Bronchial epithelial cell (primary cell): Measurements from ENCODE around the gene CTSE. TPM values are rescaled to one million over a fixed set of nuclear protein-coding genes. Genes with fewer than 3 reads are reported as not detected.
"Not testable (repeated sequence)": the region's sequence is repeated elsewhere in the genome, so short reads cannot be mapped to it uniquely, and the experiment has no call there.

ENCODE experiments used
- DNase-seq: peaks from one replicate; pipeline ENCODE4 v3.0.0-alpha.2; 2010; ENCODE audit warnings: low read depth
- FAIRE-seq: peaks from 2 replicates; lab custom pipeline; 2011; peaks lifted over from hg19 to GRCh38; lab: Jason Lieb, UNC
- H3K27me3 ChIP-seq: 2 replicates; pipeline ENCODE4 v1.5.1; 2011; ENCODE audit warnings: low read length; ENCODE audit not compliant: control insufficient read depth, insufficient read depth
- H3K36me3 ChIP-seq: 2 replicates; pipeline ENCODE4 v1.5.1; 2011; ENCODE audit warnings: low read length; ENCODE audit not compliant: control insufficient read depth, insufficient read depth
- H3K4me3 ChIP-seq: 2 replicates; pipeline ENCODE4 v1.5.1; 2011; ENCODE audit warnings: mild to moderate bottlenecking, low read depth, low read length, control low read depth
- CTCF ChIP-seq: IDR thresholded peaks from 2 replicates; pipeline ENCODE4 v1.5.1; 2011; ENCODE audit warnings: mild to moderate bottlenecking, moderate library complexity, low read length, control low read depth, inconsistent platforms; ENCODE audit not compliant: insufficient read depth, severe bottlenecking
- total RNA-seq: library from RNA; depleted of rRNA; stranded (reverse); fragments of >200 nt; gene quantifications from 2 replicates; pipeline ENCODE4 v1.2.1, GENCODE V29; 2014

Gene CTSE
- total RNA-seq, 1 donor from 2014 or later = not detected

DNA sequence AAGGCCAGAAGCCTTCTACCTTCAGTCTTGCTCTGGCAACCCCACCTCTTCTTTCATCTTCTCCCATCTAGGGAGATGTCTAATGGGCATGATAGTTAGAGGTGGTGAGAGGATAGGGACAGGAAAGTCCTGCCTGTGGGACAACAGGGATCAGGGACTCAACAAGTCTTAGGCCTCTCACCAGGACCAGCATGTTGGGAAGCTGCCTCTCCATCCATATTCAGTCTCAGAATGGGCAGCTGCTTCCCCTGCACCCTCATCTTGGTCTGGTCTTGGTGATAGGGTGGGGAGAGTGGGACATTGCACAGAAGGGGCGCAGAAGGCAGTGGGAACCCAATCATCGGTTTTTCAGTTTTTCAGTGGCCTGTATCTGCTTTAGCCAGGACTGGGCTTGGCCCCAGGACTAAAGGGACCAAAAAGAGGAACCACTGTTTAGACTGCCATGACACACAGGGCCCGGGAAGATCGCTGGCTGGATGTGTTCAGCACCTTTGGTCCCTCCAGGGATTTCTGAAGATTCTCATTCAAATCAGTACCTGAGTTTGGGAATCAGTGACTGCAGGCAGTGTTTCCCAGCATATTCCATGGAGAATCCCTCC lies 42.0 kb upstream of the CTSE start:
- DNase-seq (no peak), FAIRE-seq (no peak)
- H3K4me3 ChIP-seq = no peak overlapping the region
- no peaks in the 10 kb centered on the region for H3K36me3 ChIP-seq
- TF ChIP-seq CTCF = no peak
- H3K27me3 ChIP-seq = peaks cover 5% of the 10 kb centered on the region

DNA sequence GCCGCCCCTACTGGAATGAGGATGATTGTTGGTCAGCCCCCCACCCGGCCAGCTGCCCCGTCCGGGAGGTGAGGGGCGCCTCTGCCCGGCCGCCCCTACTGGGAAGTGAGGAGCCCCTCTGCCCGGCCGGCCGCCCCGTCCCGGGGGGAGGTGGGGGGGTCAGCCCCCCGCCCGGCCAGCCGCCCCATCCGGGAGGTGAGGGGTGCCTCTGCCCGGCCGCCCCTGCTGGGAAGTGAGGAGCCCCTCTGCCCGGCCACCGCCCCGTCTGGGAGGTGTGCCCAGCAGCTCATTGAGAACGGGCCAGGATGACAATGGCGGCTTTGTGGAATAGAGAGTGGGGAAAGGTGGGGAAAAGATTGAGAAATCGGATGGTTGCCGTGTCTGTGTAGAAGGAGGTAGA lies 40.8 kb upstream of the CTSE start:
- H3K4me3 ChIP-seq, H3K27me3 ChIP-seq, DNase-seq, H3K36me3 ChIP-seq, FAIRE-seq: not testable (repeated sequence)

- DNase-seq, H3K27me3 ChIP-seq, H3K4me3 ChIP-seq, FAIRE-seq, H3K36me3 ChIP-seq: not testable (repeated sequence)
These were observed 40.3 kb upstream of the CTSE start for GRCh38 chr1:206064001-206064400.

GRCh38 chr1:206062464-206062863 lies 38.8 kb upstream of the CTSE start:
- H3K4me3 ChIP-seq = no peak overlapping the region
- H3K27me3 ChIP-seq = no peaks in the 10 kb centered on the region
- no peak for FAIRE-seq
- no peaks in the 10 kb centered on the region for H3K36me3 ChIP-seq
- no peak for TF ChIP-seq CTCF
- no peak for DNase-seq

DNA sequence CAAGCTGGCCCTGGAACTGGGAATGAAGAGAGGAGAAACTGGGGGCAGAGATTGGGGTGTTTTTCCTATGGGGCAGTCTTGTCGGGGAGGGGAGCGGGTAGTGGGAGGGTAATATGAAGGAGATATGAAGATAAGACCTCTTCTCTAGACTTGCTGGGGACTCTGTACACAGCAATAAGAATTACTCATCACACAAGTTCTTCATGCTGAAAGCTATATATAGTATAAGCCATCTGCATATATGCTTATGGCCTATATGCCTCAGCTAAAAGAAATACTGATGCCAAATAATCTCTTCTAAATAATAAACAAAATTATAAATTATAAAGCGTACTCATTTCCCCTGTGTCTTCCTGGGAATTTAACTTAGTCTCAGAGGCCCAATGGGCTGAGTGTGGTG lies 37.1 kb upstream of the CTSE start:
- H3K27me3 ChIP-seq = no peaks in the 10 kb centered on the region
- no peaks in the 10 kb centered on the region for H3K36me3 ChIP-seq
- FAIRE-seq = no peak
- DNase-seq = no peak
- no peak overlapping the region for H3K4me3 ChIP-seq
- TF ChIP-seq CTCF = no peak

GRCh38 chr1:206059355-206059915 lies 35.7 kb upstream of the CTSE start:
- H3K36me3 ChIP-seq = no peaks in the 10 kb centered on the region
- H3K27me3 ChIP-seq = no peaks in the 10 kb centered on the region
- no peak for DNase-seq
- H3K4me3 ChIP-seq = no peak overlapping the region
- no peak for TF ChIP-seq CTCF
- FAIRE-seq = no peak

- no peak for FAIRE-seq
These were observed 35.2 kb upstream of the CTSE start for GRCh38 chr1:206058927-206059292.

DNA sequence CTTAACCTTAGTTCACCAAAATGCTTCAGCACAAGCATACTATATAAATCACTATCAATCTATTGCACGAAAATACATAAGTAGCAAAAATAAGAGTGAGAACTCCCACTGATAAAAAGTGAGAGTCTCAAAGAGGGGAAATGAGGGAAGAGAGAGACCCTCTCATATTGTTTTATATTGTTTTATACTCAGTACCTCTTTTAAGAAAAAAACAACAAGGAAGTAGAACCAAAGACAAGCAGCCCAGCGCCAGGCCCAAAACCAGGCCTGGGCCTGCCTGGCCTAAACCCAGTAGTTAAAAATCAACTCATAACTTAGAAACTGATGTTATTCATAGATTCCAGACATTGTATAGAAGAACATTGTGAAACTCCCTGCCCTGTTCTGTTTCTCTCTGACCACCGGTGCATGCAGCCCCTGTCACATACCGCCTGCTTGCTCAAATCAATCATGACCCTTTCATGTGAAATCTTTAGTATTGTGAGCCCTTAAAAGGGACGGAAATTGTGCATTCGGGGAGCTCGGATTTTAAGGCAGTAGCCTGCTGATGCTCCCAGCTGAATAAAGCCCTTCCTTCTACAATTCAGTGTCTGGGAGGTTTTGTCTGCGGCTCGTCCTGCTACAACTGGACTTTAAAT lies 34.7 kb upstream of the CTSE start:
- H3K4me3 ChIP-seq, DNase-seq, H3K36me3 ChIP-seq, H3K27me3 ChIP-seq, FAIRE-seq: not testable (repeated sequence)

More at GRCh38 chr1:206058927-206059292, 35.2 kb upstream of the CTSE start:
- DNase-seq = no peak
- no peak overlapping the region for H3K4me3 ChIP-seq
- no peak for TF ChIP-seq CTCF
- no peaks in the 10 kb centered on the region for H3K36me3 ChIP-seq
- no peaks in the 10 kb centered on the region for H3K27me3 ChIP-seq

- not testable (repeated sequence) for H3K4me3 ChIP-seq, FAIRE-seq, H3K27me3 ChIP-seq, H3K36me3 ChIP-seq, DNase-seq
These were observed 32.1 kb upstream of the CTSE start for GRCh38 chr1:206055639-206056323.
